Right cardiac atrium (tissue), 5 donors: ENCODE results near the gene SPDYE3. TPM values are rescaled to one million over a fixed set of nuclear protein-coding genes. Genes with fewer than 3 reads are reported as not detected.
"Not testable (repeated sequence)": the region's sequence is repeated elsewhere in the genome, so short reads cannot be mapped to it uniquely, and the experiment has no call there.

Experiments used
- ATAC-seq, 2 donors: fragments of 200-7000 bp; cut with Tn5 transposase; one replicate each; pipeline versions ENCODE4 v1.8.0 to v1.9.1; 2020; ENCODE audit warnings: moderate library complexity in 2 of 2, mild to moderate bottlenecking in 1 of 2
- DNase-seq, 3 donors: peaks; one replicate each; pipeline ENCODE4 v3.0.0-alpha.2; 2020
- H3K27ac ChIP-seq: one replicate; pipeline ENCODE4 v1.5.1; 2013; ENCODE audit warnings: mild to moderate bottlenecking, low read length, control low read depth, moderate library complexity
- H3K27me3 ChIP-seq: one replicate; pipeline ENCODE4 v1.6.1; 2013; ENCODE audit not compliant: control insufficient read depth, insufficient read depth
- H3K4me1 ChIP-seq: one replicate; pipeline ENCODE4 v1.6.1; 2013; ENCODE audit warnings: low read length; ENCODE audit not compliant: control insufficient read depth, insufficient read depth
- H3K4me3 ChIP-seq: one replicate; pipeline ENCODE4 v1.5.1; 2013; ENCODE audit warnings: low read length, control low read depth
- H3K9me3 ChIP-seq: one replicate; pipeline ENCODE4 v1.6.1; 2013; ENCODE audit warnings: low read length; ENCODE audit not compliant: control insufficient read depth
- WGBS: extraction: QIAGEN DNeasy Blood & Tissue Kit; methylation state at CpG from one replicate; pipeline ENCODE4 v1.1.7; 2013; 5-methylcytosine and 5-hydroxymethylcytosine counted together
- intact Hi-C, 4 donors: fragments of 100-400 bp; cut with DNase I; formaldehyde crosslinking; loops; one replicate each; pipeline versions ENCODE4 v1.11.0 to v1.14.0; 2022 to 2023
- polyA plus RNA-seq: library from polyadenylated mRNA; stranded (reverse); fragments of 200-250 nt; gene quantifications from one replicate; pipeline ENCODE4 v1.2.3, GENCODE V29; 2013
- total RNA-seq, 4 donors: library from RNA; stranded (reverse); fragmentation: NEBNext Ultra II Directional; extraction: Animal tissue kit (Norgen Biotek cat#: 25700); gene quantifications; one replicate each; pipeline ENCODE4 v1.2.1, GENCODE V29; 2021
- donor health status: healthy with polysubstance abuse.
- donor health status: DM: no; HTN: yes; CAD: no.
- donor health status: DM: no; HTN: no; CAD: no.
- donor health status: DM: no; HTN: yes; CAD: no; lungs with severe emphysema.
- donor health status: DM: yes; HTN: yes; CAD: no.

SPDYE3 gene
- total and polyA plus RNA-seq, 5 donors, result 0.20 TPM; not detected in 4

- intact Hi-C loops, result not testable (repeated sequence)
- 86% methylated on average over 15 of the region's 15 CpGs for WGBS
Measured at GRCh38 chr7:100338083-100338696, 30.7 kb downstream of the SPDYE3 start.

DNA sequence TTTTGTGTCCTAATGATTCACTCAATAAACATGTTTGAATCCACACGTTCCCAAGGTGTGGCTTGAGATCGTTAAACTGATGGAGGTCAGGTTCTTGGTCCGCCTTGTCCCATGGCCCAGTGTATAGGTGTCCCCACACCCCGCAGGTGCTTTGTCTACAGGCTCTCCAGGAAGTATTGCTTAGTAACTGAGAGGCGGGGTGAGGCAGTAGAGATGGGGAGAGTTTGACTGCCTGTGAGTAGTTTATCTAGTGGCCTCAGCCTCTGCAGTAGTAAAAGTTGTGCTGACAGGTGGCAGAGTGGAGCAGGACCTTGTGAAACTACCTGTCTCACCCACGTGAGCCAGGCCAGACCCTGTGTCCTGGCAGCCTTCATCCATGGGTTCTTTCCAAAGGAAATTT lies 33.8 kb downstream of the SPDYE3 start:
- intact Hi-C loops, H3K9me3 ChIP-seq, H3K4me3 ChIP-seq, H3K27ac ChIP-seq, DNase-seq, H3K4me1 ChIP-seq, H3K27me3 ChIP-seq: not testable (repeated sequence)
- WGBS, result 82% methylated on average over 6 of the region's 6 CpGs
- peak in 1 of 2 donors; percentile 35 for ATAC-seq

More at GRCh38 chr7:100338083-100338696, 30.7 kb downstream of the SPDYE3 start:
- not testable (repeated sequence) for H3K9me3 ChIP-seq, H3K4me1 ChIP-seq, H3K27ac ChIP-seq, H3K27me3 ChIP-seq, DNase-seq, H3K4me3 ChIP-seq, ATAC-seq

DNA sequence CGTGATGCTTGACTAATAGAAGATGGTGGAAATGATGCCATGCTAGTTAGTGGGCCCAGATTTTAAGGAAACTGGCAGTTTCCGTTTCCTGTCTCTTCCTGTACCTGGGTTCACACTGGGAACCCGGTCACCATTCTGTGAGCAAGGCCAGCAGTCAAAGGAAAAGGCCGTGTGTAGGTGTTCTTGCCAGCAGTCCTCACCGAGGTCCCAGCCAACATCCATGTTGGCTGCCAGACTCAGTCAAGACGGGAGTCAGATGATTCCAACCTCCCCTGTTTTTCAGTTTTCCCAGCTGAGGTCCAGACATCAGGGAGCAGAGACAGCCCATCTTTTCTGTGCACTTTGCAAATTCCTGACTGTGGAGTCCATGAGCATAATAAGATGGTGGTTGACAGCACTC lies 35.3 kb downstream of the SPDYE3 start:
- H3K4me1 ChIP-seq, result no peaks in the 10 kb centered on the region
- H3K9me3 ChIP-seq, result no peaks in the 10 kb centered on the region
- no peak overlapping the region for H3K4me3 ChIP-seq
- ATAC-seq (no peak), DNase-seq (no peak)
- intact Hi-C loops, result no loop called here
- peak overlapping the region; percentile 36 for H3K27ac ChIP-seq
- no peaks in the 10 kb centered on the region for H3K27me3 ChIP-seq
- 48% methylated on average over 6 of the region's 6 CpGs for WGBS

- 82% methylated on average over 3 of the region's 4 CpGs for WGBS
- H3K27me3 ChIP-seq, H3K27ac ChIP-seq, H3K9me3 ChIP-seq, H3K4me3 ChIP-seq, H3K4me1 ChIP-seq, intact Hi-C loops, ATAC-seq, DNase-seq: not testable (repeated sequence)
Measured at GRCh38 chr7:100344124-100344559, 36.6 kb downstream of the SPDYE3 start.

- intact Hi-C loops, result not testable (repeated sequence)
- peak overlapping the region; percentile 15 for H3K27ac ChIP-seq
- ATAC-seq, result peak; percentile 85
Measured at GRCh38 chr7:100344560-100345287, 37.2 kb downstream of the SPDYE3 start.

DNA sequence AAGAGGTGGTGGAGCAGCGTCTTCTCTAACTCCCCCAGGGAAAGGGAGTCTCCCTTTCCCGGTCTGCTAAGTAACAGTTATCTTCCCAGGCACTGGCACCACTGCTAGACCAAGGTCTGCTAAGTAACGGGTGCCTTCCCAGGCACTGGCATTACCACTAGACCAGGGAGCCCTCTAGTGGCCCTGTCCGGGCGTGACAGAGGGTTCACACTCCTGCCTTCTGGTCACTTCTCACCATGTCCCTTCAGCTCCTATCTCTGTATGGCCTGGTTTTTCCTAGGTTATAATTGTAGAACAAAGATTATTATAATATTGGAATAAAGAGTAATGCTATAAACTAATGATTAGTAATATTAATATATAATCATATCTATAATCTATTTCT lies 37.8 kb downstream of the SPDYE3 start:
- H3K4me3 ChIP-seq, H3K27ac ChIP-seq, H3K27me3 ChIP-seq, H3K4me1 ChIP-seq, intact Hi-C loops, H3K9me3 ChIP-seq: not testable (repeated sequence)
- ATAC-seq (peak; percentile 27 to 77), DNase-seq (peak; percentile 80 to 92 (median 89))
- WGBS, result 0% methylated on average over 3 of the region's 5 CpGs

More at GRCh38 chr7:100344560-100345287, 37.2 kb downstream of the SPDYE3 start:
- H3K27me3 ChIP-seq, H3K9me3 ChIP-seq, H3K4me3 ChIP-seq, H3K4me1 ChIP-seq: not testable (repeated sequence)
- 60% methylated on average over 9 of the region's 13 CpGs for WGBS
- DNase-seq, result peak in 2 of 3 donors; percentile 56 to 73

DNA sequence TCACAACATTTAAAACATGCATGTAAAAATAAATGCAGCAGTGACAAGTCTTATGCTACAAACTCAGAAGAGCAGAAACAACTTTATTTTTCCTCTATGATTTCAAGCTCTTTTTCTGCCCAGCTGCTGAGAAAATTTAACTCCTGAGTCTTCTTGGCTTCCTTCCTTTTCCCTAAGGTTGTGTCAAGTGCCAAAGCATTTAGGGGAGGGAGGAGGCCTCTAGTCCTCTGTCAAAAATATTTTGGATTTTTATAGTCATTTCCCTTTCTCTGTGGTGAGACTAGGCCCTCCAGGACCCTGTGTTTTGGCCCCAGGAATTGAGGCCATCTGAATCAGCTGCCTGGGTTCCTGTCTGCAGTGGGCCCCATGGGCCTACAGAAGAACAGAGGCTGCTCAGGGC lies 39.4 kb downstream of the SPDYE3 start:
- Histone ChIP-seq H3K4me3 (no peak overlapping the region), H3K27ac (no peak overlapping the region), H3K4me1 (no peaks in the 10 kb centered on the region), H3K9me3 (no peaks in the 10 kb centered on the region), H3K27me3 (no peaks in the 10 kb centered on the region)
- intact Hi-C loops, result no loop called here
- DNase-seq (no peak), ATAC-seq (no peak)

GRCh38 chr7:100348805-100349204 lies 41.3 kb downstream of the SPDYE3 start:
- Histone ChIP-seq H3K4me1 (no peaks in the 10 kb centered on the region), H3K27me3 (no peaks in the 10 kb centered on the region), H3K27ac (no peak overlapping the region), H3K9me3 (no peaks in the 10 kb centered on the region), H3K4me3 (no peak overlapping the region)
- DNase-seq (no peak), ATAC-seq (no peak)
- intact Hi-C loops, result no loop called here

- H3K27ac ChIP-seq, result no peak overlapping the region
- ATAC-seq (no peak), DNase-seq (no peak)
- H3K4me3 ChIP-seq, result no peak overlapping the region
- 91% methylated on average over 6 of the region's 6 CpGs for WGBS
- intact Hi-C loops, result no loop called here
- no peaks in the 10 kb centered on the region for H3K27me3 ChIP-seq
- no peaks in the 10 kb centered on the region for H3K4me1 ChIP-seq
- no peaks in the 10 kb centered on the region for H3K9me3 ChIP-seq
Measured at GRCh38 chr7:100349757-100350156, 42.3 kb downstream of the SPDYE3 start.

DNA sequence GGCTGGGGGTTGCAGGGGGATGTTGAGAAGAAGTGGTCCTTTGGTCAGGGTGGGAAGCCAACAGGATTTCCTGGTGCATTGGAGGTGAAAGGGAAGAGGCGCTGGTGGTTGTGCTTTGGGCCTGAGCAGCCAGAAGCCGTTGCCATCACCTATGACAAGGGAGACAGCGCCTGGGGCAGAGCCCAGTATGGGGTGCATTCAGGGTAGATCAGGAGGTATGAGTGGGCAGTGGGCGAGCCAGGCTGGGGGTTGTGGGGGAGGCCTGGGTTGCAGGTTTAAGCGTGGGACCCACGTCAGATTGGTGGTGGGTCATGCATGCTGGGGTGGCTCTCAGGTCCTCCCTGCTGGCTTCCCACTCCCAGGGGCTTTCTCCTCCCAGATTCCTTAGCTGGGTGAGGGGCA lies 44.2 kb downstream of the SPDYE3 start:
- Histone ChIP-seq H3K9me3 (no peaks in the 10 kb centered on the region), H3K4me3 (no peak overlapping the region), H3K27ac (no peak overlapping the region), H3K4me1 (no peaks in the 10 kb centered on the region), H3K27me3 (no peaks in the 10 kb centered on the region)
- no peak for ATAC-seq
- 88% methylated on average over 6 of the region's 6 CpGs for WGBS
- no peak for DNase-seq
- intact Hi-C loops, result no loop called here

DNA sequence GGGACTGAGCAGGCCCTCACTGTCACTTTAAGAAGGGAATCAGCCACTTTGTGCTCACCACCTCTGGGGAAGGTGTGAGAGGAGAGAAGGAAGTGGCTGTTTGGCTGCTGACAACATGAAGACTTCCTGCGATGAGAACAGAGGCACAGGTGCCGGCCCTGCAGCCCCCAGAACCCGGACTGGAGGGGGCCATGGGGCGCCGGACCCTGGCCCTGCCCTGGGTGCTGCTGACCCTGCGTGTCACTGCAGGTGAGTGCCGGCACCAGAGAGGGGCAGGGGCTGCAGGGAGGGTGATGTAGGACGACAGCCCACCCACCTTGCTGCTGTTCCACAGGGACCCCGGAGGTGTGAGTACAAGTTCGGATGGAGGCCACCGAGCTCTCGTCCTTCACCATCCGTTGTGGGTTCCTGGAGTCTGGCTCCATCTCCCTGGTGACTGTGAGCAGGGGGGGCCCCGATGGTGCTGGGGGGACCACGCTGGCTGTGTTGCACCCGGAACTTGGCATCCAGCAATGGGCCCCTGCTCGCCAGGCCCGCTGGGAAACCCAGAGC lies 44.8 kb downstream of the SPDYE3 start:
- H3K27ac ChIP-seq, ATAC-seq, H3K9me3 ChIP-seq, H3K4me1 ChIP-seq, DNase-seq, intact Hi-C loops, H3K27me3 ChIP-seq, H3K4me3 ChIP-seq: not testable (repeated sequence)
- 87% methylated on average over 18 of the region's 18 CpGs for WGBS
